ENCODE data around the gene CHD6.
A peak's percentile ranks its signal among the peaks of the same experiment; 100 is the strongest.

CHD6 gene

DNA sequence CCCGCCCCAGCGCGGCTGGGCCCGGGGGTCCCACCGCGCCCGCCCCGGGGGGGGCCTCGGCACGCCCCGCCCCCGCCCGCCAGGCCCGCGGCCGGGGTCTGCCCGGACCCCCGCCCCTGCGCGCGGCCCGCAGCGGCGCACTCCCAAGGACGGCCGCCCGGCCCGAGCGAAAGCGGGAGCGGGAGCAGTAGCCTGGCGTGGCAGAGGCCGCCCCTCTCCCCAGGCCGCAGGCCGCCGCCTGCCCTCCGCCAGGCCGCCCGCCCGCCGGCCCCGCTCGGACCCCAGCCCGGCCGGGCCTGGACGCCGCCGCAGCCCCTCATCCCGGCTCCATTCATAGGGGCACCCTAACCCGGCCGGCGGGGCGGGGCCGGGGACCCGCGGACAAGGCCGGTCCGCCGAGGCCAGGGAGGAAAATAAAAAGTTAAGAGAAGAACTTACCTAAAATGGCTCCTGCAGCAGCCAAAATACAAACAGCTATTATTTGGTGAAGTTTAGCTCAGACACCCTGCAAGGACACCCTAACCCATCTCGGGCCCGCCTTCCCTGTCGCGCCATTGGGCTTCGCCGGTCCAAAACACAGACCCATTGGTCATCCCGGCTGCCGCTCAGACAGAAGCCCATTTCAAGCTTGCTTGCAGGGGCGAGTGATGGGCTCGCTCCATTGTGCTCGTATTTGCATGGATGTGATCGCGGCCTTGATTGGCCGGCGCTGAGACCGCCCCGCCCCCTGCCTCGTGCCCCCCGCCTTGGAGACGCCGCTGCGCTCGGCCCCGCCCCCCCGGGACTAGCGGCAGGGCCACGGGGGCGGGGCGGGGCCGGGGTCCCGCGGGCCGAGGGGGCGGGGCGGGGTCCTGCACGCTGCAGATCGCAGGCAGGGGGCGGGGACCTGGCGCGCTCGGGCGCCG lies at the start of gene CHD6:
CHD6 (minus strand) TSS at position 476 of the 905 bp plus-strand sequence. CDS start 67,040 bp downstream, outside the sequence.
- Histone ChIP-seq H3K27me3 (ENCODE audit: insufficient read depth, insufficient read length) (peaks cover 12% of the 10 kb centered on the region), H3K4me1 (ENCODE audit: insufficient read depth, insufficient read length) (no peaks in the 10 kb centered on the region), H3K9me3 (ENCODE audit: insufficient read depth, low read length) (no peaks in the 10 kb centered on the region), H3K4me3 (ENCODE audit: insufficient read length, low read depth) (peak within 1 kb of the TSS; percentile 70), H3K9ac (ENCODE audit: insufficient read length, low read depth) (peak within 1 kb of the TSS; percentile 84), H3K36me3 (ENCODE audit: insufficient read depth, insufficient read length, low read length) (peaks cover 2% of the 10 kb centered on the region)
- TF ChIP-seq YY1 (IDR thresholded peaks at IDR 0.05; ENCODE audit: insufficient read depth, insufficient read length) (no peak), ZNF274 (IDR thresholded peaks at IDR 0.05; ENCODE audit: low read depth, low read length) (no peak), SUZ12 (IDR thresholded peaks at IDR 0.05; ENCODE audit: extremely low read depth, insufficient read depth, insufficient read length) (no peak)
- peak; percentile 99 for DNase-seq (ENCODE audit: low read depth, low spot score)

- TF ChIP-seq SUZ12 (IDR thresholded peaks at IDR 0.05; ENCODE audit: extremely low read depth, insufficient read depth, insufficient read length) (no peak), YY1 (IDR thresholded peaks at IDR 0.05; ENCODE audit: insufficient read depth, insufficient read length) (no peak), ZNF274 (IDR thresholded peaks at IDR 0.05; ENCODE audit: low read depth, low read length) (no peak)
- no peaks in the 10 kb centered on the region for H3K27me3 ChIP-seq (ENCODE audit: insufficient read depth, insufficient read length)
- H3K4me1 ChIP-seq (ENCODE audit: insufficient read depth, insufficient read length) = no peaks in the 10 kb centered on the region
- no peak overlapping the region for H3K9ac ChIP-seq (ENCODE audit: insufficient read length, low read depth)
- no peak overlapping the region for H3K4me3 ChIP-seq (ENCODE audit: insufficient read length, low read depth)
- H3K9me3 ChIP-seq (ENCODE audit: insufficient read depth, low read length) = 0 out of 2 replicates have a peak, but pooled peaks cover 4% of the 10 kb centered on the region
- H3K36me3 ChIP-seq (ENCODE audit: insufficient read depth, insufficient read length, low read length) = no peaks in the 10 kb centered on the region
- DNase-seq (ENCODE audit: low read depth, low spot score) = no peak
These were observed 46.4 kb upstream of the CHD6 start for GRCh38 chr20:41664584-41664983.

GRCh38 chr20:41657655-41658054 lies 39.5 kb upstream of the CHD6 start:
- no peak overlapping the region for H3K9ac ChIP-seq (ENCODE audit: insufficient read length, low read depth)
- H3K36me3 ChIP-seq (ENCODE audit: insufficient read depth, insufficient read length, low read length) = no peaks in the 10 kb centered on the region
- TF ChIP-seq YY1 (IDR thresholded peaks at IDR 0.05; ENCODE audit: insufficient read depth, insufficient read length) = no peak
- no peak for TF ChIP-seq ZNF274 (IDR thresholded peaks at IDR 0.05; ENCODE audit: low read depth, low read length)
- no peak for TF ChIP-seq SUZ12 (IDR thresholded peaks at IDR 0.05; ENCODE audit: extremely low read depth, insufficient read depth, insufficient read length)
- DNase-seq (ENCODE audit: low read depth, low spot score) = no peak
- no peaks in the 10 kb centered on the region for H3K9me3 ChIP-seq (ENCODE audit: insufficient read depth, low read length)
- no peaks in the 10 kb centered on the region for H3K27me3 ChIP-seq (ENCODE audit: insufficient read depth, insufficient read length)
- no peak overlapping the region for H3K4me3 ChIP-seq (ENCODE audit: insufficient read length, low read depth)
- H3K4me1 ChIP-seq (ENCODE audit: insufficient read depth, insufficient read length) = no peaks in the 10 kb centered on the region

GRCh38 chr20:41655962-41656618 lies 37.9 kb upstream of the CHD6 start:
- H3K9ac ChIP-seq (ENCODE audit: insufficient read length, low read depth) = no peak overlapping the region
- no peaks in the 10 kb centered on the region for H3K27me3 ChIP-seq (ENCODE audit: insufficient read depth, insufficient read length)
- H3K9me3 ChIP-seq (ENCODE audit: insufficient read depth, low read length) = no peaks in the 10 kb centered on the region
- no peaks in the 10 kb centered on the region for H3K36me3 ChIP-seq (ENCODE audit: insufficient read depth, insufficient read length, low read length)
- no peaks in the 10 kb centered on the region for H3K4me1 ChIP-seq (ENCODE audit: insufficient read depth, insufficient read length)
- no peak for DNase-seq (ENCODE audit: low read depth, low spot score)
- TF ChIP-seq YY1 (IDR thresholded peaks at IDR 0.05; ENCODE audit: insufficient read depth, insufficient read length) = no peak
- no peak for TF ChIP-seq SUZ12 (IDR thresholded peaks at IDR 0.05; ENCODE audit: extremely low read depth, insufficient read depth, insufficient read length)
- no peak for TF ChIP-seq ZNF274 (IDR thresholded peaks at IDR 0.05; ENCODE audit: low read depth, low read length)
- no peak overlapping the region for H3K4me3 ChIP-seq (ENCODE audit: insufficient read length, low read depth)

- no peak for TF ChIP-seq SUZ12 (IDR thresholded peaks at IDR 0.05; ENCODE audit: extremely low read depth, insufficient read depth, insufficient read length)
- no peak for TF ChIP-seq ZNF274 (IDR thresholded peaks at IDR 0.05; ENCODE audit: low read depth, low read length)
- TF ChIP-seq YY1 (IDR thresholded peaks at IDR 0.05; ENCODE audit: insufficient read depth, insufficient read length) = no peak
- H3K36me3 ChIP-seq (ENCODE audit: insufficient read depth, insufficient read length, low read length) = no peaks in the 10 kb centered on the region
- H3K9ac ChIP-seq (ENCODE audit: insufficient read length, low read depth) = no peak overlapping the region
These were observed 36.7 kb upstream of the CHD6 start for GRCh38 chr20:41654884-41655283.

DNA sequence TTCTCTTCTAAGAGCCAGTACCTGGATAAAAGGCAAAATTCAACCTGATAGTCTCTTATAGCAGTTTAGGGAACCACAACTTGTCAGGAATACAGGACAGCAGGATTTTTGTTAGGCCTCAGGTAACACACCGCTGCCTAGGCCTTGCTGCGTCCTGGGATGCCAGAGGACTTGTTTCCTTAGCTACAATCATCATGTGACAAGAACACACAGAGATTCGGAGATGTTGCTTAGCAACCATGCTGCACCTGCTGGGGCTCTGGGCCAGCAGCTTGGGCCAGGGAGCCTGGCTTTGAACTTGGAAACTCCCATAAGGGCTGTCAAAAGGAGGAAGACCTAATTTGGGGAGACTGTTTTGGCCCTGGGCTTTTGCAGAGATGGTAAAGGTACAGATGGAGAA lies 36.1 kb upstream of the CHD6 start:
- Histone ChIP-seq H3K36me3 (ENCODE audit: insufficient read depth, insufficient read length, low read length) (no peaks in the 10 kb centered on the region), H3K4me3 (ENCODE audit: insufficient read length, low read depth) (no peak overlapping the region), H3K9me3 (ENCODE audit: insufficient read depth, low read length) (no peaks in the 10 kb centered on the region), H3K27me3 (ENCODE audit: insufficient read depth, insufficient read length) (no peaks in the 10 kb centered on the region), H3K9ac (ENCODE audit: insufficient read length, low read depth) (no peak overlapping the region), H3K4me1 (ENCODE audit: insufficient read depth, insufficient read length) (no peaks in the 10 kb centered on the region)
- TF ChIP-seq YY1 (IDR thresholded peaks at IDR 0.05; ENCODE audit: insufficient read depth, insufficient read length) (no peak), ZNF274 (IDR thresholded peaks at IDR 0.05; ENCODE audit: low read depth, low read length) (no peak), SUZ12 (IDR thresholded peaks at IDR 0.05; ENCODE audit: extremely low read depth, insufficient read depth, insufficient read length) (no peak)
- no peak for DNase-seq (ENCODE audit: low read depth, low spot score)

More at GRCh38 chr20:41654884-41655283, 36.7 kb upstream of the CHD6 start:
- Histone ChIP-seq H3K27me3 (ENCODE audit: insufficient read depth, insufficient read length) (no peaks in the 10 kb centered on the region), H3K4me3 (ENCODE audit: insufficient read length, low read depth) (no peak overlapping the region), H3K4me1 (ENCODE audit: insufficient read depth, insufficient read length) (no peaks in the 10 kb centered on the region), H3K9me3 (ENCODE audit: insufficient read depth, low read length) (no peaks in the 10 kb centered on the region)
- no peak for DNase-seq (ENCODE audit: low read depth, low spot score)

Measured in NT2/D1 (cell line).